Measurements from ENCODE around the gene FBXO42. TPM values are rescaled to one million over a fixed set of nuclear protein-coding genes. Genes with fewer than 3 reads are reported as not detected.

FBXO42 gene
- total RNA-seq: 10 to 100 TPM; 22.0 to 52.6 (median 35.3) TPM

DNA sequence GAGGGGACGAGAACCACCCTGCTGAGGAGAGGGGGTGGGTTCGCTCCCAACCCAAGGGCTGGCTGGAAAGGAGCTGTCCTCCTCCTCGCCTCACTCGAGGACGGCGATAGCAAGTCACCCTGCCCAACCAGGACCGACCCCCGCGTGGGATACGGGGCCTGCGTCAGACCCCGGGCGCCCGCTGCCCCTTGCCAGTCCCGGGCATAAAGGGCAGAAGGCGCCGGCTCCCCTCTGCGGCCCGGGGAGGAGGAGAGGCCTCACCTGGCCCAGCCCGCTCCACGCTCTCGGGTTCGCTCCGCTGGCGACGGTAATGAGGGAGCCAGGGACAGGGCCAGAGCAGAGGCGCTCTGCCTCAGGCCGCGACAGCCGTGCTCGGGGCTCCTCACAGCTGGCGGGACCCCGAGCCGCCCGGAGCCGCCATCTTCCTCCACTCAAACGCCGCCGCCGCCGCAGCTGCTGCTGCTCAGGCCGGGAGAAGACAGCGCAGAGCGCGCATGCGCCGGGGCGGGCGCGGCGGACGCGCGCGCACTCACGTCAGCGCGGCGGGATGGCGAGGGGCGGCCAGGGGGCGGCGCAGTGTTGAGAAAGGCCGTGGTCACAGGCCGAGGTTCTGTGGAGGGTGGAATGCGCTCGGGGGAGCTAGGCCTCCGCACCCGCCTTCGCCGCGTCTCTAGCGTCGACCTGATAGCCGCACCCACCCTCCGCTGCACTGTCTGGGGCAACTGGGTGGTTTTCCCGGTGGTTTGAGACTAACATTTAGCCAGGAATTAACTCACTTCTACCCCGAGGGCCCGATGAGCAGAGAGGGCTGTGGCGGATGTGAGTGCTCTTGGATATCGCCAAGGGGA is at the start of gene FBXO42:
Gene FBXO42 (minus strand): TSS at position 487 of the 848 bp plus-strand sequence. CDS start 37,062 bp downstream, outside the sequence.
- TF ChIP-seq EP300 (IDR thresholded peaks at IDR 0.05): no peak
- peak; percentile 88 to 95 for TF ChIP-seq POLR2AphosphoS5 (IDR thresholded peaks at IDR 0.05)
- TF ChIP-seq POLR2A (IDR thresholded peaks at IDR 0.05; ENCODE audit: low read depth): peak; percentile 63
- TF ChIP-seq, protein P1, sequence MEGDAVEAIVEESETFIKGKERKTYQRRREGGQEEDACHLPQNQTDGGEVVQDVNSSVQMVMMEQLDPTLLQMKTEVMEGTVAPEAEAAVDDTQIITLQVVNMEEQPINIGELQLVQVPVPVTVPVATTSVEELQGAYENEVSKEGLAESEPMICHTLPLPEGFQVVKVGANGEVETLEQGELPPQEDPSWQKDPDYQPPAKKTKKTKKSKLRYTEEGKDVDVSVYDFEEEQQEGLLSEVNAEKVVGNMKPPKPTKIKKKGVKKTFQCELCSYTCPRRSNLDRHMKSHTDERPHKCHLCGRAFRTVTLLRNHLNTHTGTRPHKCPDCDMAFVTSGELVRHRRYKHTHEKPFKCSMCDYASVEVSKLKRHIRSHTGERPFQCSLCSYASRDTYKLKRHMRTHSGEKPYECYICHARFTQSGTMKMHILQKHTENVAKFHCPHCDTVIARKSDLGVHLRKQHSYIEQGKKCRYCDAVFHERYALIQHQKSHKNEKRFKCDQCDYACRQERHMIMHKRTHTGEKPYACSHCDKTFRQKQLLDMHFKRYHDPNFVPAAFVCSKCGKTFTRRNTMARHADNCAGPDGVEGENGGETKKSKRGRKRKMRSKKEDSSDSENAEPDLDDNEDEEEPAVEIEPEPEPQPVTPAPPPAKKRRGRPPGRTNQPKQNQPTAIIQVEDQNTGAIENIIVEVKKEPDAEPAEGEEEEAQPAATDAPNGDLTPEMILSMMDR (IDR thresholded peaks at IDR 0.05): peak; percentile 47 to 52 (median 52)
- intact Hi-C loops (cut with DNase I): no loop called here
- WGBS: 3% methylated on average over 6 of the region's 81 CpGs

DNA sequence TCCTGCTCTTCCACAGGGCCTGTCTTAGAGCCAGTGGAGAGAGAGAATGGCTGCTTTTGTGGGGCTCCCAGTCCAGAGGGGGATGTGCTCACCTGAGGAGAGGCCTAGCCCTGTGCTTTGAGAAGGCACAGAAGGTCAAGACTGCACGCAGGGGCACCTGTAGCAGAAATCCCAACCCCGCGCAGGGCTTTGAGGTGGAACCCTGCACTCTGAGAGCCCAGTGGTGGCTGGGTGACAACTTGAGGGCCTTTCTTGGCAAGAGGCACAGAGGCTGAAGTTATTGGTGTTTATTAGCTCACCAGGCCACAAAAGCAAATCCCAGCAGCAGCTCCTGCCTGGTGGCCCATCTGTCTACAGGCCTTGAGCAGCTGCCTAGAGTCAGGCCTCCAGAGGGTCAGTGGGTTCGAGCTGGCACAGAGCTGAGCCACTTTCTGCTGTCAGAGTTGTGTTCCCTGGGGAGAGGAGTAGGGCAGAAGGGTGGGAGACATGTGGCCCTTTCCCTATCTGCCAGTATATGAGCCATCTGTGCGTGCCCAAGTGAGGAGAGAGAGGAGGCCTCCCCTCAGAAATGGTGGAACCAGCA is 46.2 kb upstream of the FBXO42 start:
- Histone ChIP-seq H3K27ac (replicated peaks in 1 of 4) (no peak overlapping the region), H3K4me1 (peaks cover 8 to 20% (median 13%) of the 10 kb centered on the region in 4 donors), H3K4me3 (no peak overlapping the region), H3K9me3 (no peaks in the 10 kb centered on the region), H3K36me3 (peaks cover 19 to 71% (median 57%) of the 10 kb centered on the region in 4 donors), H3K27me3 (no peaks in the 10 kb centered on the region)
- no peak for TF ChIP-seq POLR2AphosphoS5 (IDR thresholded peaks at IDR 0.05)
- no peak for TF ChIP-seq POLR2A (IDR thresholded peaks at IDR 0.05; ENCODE audit: low read depth)
- TF ChIP-seq EP300 (IDR thresholded peaks at IDR 0.05): no peak
- TF ChIP-seq, protein P1 (IDR thresholded peaks at IDR 0.05): no peak
- no peak for DNase-seq (ENCODE audit: extremely low spot score)
- WGBS: 93% methylated on average over 4 of the region's 5 CpGs
- intact Hi-C loops (cut with DNase I): no loop called here

More for the DNA sequence above, at the start of gene FBXO42:
- H3K36me3 ChIP-seq: no peaks in the 10 kb centered on the region
- peaks cover 22 to 42% (median 39%) of the 10 kb centered on the region in 4 donors for H3K4me1 ChIP-seq
- H3K4me3 ChIP-seq: peak within 1 kb of the TSS; percentile 81 to 95 (median 86)
- H3K27ac ChIP-seq (replicated peaks in 1 of 4): peak within 1 kb of the TSS; percentile 93 to 97 (median 97)
- no peaks in the 10 kb centered on the region for H3K27me3 ChIP-seq
- no peaks in the 10 kb centered on the region for H3K9me3 ChIP-seq
- peak; percentile 96 for DNase-seq (ENCODE audit: extremely low spot score)

- 72% methylated on average over 5 of the region's 5 CpGs for WGBS
- peaks cover 19 to 75% (median 62%) of the 10 kb centered on the region in 4 donors for H3K36me3 ChIP-seq
- H3K4me3 ChIP-seq: no peak overlapping the region
- no peak for DNase-seq (ENCODE audit: extremely low spot score)
- no peak overlapping the region for H3K27ac ChIP-seq (replicated peaks in 1 of 4)
- no peaks in the 10 kb centered on the region for H3K27me3 ChIP-seq
- no peaks in the 10 kb centered on the region for H3K9me3 ChIP-seq
- TF ChIP-seq POLR2AphosphoS5 (IDR thresholded peaks at IDR 0.05) (no peak), POLR2A (IDR thresholded peaks at IDR 0.05; ENCODE audit: low read depth) (no peak), EP300 (IDR thresholded peaks at IDR 0.05) (no peak)
- TF ChIP-seq, protein P1 (IDR thresholded peaks at IDR 0.05): no peak
- H3K4me1 ChIP-seq: peaks cover 21 to 34% (median 26%) of the 10 kb centered on the region in 4 donors
- intact Hi-C loops (cut with DNase I): no loop called here
Measured at GRCh38 chr1:16397120-16397519, 44.8 kb upstream of the FBXO42 start.

- no peak for TF ChIP-seq POLR2AphosphoS5 (IDR thresholded peaks at IDR 0.05)
- TF ChIP-seq POLR2A (IDR thresholded peaks at IDR 0.05; ENCODE audit: low read depth): no peak
- TF ChIP-seq, protein P1 (IDR thresholded peaks at IDR 0.05): no peak
- no peak for TF ChIP-seq EP300 (IDR thresholded peaks at IDR 0.05)
- Histone ChIP-seq H3K36me3 (peaks cover 19 to 75% (median 62%) of the 10 kb centered on the region in 4 donors), H3K27ac (replicated peaks in 1 of 4) (no peak overlapping the region), H3K4me1 (peaks cover 27 to 39% (median 31%) of the 10 kb centered on the region in 4 donors), H3K4me3 (no peak overlapping the region), H3K9me3 (no peaks in the 10 kb centered on the region), H3K27me3 (no peaks in the 10 kb centered on the region)
- DNase-seq (ENCODE audit: extremely low spot score): no peak
- WGBS: 76% methylated on average over 7 of the region's 7 CpGs
- intact Hi-C loops (cut with DNase I): no loop called here
Measured at GRCh38 chr1:16396591-16396990, 44.3 kb upstream of the FBXO42 start.

Data from esophagus muscularis mucosa (tissue), 4 donors.